ENCODE data around the gene HGD.

GRCh38 chr3:120683671-120684301 is 1.7 kb upstream of the HGD start:
- no peak for TF ChIP-seq GATA1 (IDR thresholded peaks at IDR 0.05; ENCODE audit: low read depth, low read length)
- TF ChIP-seq POLR2A (IDR thresholded peaks at IDR 0.05; ENCODE audit: low read length), result no peak
